ENCODE data around the gene ITGB1BP1. TPM values are rescaled to one million over a fixed set of nuclear protein-coding genes. Genes with fewer than 3 reads are reported as not detected.

The ITGB1BP1 gene
- total and polyA plus RNA-seq, 2 of the 13 experiments (the other 11 are each of a cell fraction or from before 2014, with no cell fraction given) = 106 to 108 TPM

DNA sequence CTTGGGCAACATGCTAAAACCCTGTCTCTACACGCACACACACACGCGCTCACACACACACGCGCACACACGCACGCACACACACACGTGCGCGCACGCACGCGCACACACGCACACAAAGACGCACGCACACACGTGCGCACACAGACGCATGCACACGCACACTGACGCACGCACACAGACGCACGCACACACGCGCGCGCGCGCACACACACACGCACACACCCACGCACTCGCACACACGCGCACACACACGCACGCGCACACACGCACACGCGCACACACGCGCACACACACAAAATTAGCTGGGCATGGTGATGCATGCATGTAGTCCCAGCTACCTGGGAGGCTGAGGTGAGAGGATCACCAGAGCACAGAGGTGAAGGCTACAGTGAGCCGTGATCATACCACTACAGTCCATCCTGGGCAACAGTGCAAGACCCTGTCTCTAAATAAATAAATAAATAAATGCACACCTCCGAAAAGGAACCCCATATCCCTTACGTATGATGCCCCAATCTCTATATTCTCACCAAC, 42.9 kb upstream of the ITGB1BP1 start:
- no TSS peak for BruUV-seq (replicated peaks)
- TF ChIP-seq NPAS2 (CRISPR knock-in tag; IDR thresholded peaks at IDR 0.05; ENCODE audit: borderline replicate concordance) = no peak
- TF ChIP-seq, protein P1, sequence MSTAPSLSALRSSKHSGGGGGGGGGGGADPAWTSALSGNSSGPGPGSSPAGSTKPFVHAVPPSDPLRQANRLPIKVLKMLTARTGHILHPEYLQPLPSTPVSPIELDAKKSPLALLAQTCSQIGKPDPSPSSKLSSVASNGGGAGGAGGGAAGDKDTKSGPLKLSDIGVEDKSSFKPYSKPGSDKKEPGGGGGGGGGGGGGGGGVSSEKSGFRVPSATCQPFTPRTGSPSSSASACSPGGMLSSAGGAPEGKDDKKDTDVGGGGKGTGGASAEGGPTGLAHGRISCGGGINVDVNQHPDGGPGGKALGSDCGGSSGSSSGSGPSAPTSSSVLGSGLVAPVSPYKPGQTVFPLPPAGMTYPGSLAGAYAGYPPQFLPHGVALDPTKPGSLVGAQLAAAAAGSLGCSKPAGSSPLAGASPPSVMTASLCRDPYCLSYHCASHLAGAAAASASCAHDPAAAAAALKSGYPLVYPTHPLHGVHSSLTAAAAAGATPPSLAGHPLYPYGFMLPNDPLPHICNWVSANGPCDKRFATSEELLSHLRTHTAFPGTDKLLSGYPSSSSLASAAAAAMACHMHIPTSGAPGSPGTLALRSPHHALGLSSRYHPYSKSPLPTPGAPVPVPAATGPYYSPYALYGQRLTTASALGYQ (CRISPR knock-in tag; IDR thresholded peaks at IDR 0.05) = no peak
- TF ChIP-seq BRCA1 (CRISPR knock-in tag; IDR thresholded peaks at IDR 0.05) = no peak
- TF ChIP-seq MTA1 (CRISPR knock-in tag; IDR thresholded peaks at IDR 0.05; ENCODE audit: borderline replicate concordance) = peak; percentile 72; the same call in 1 of the 2 replicates
- 0 out of 2 replicates have a peak, but pooled peaks have one; percentile 23 for TF ChIP-seq HOXA3 (CRISPR knock-in tag; IDR thresholded peaks at IDR 0.05)
- TF ChIP-seq ZNF253 (CRISPR knock-in tag; IDR thresholded peaks at IDR 0.05; ENCODE audit: borderline replicate concordance) = no peak
- peak; percentile 64 for TF ChIP-seq AGO2 (optimal IDR thresholded peaks at IDR 0.05; ENCODE audit: low read depth, low read length)
- no peak for TF ChIP-seq MATR3 (CRISPR knock-in tag; IDR thresholded peaks at IDR 0.05)
- TF ChIP-seq DNMT1 (CRISPR knock-in tag; IDR thresholded peaks at IDR 0.05) = peak; percentile 87
- TF ChIP-seq HNRNPLL (IDR thresholded peaks at IDR 0.05; ENCODE audit: low read depth, low read length, poor library complexity, severe bottlenecking) = peak; percentile 36
- TF ChIP-seq RFX1 (IDR thresholded peaks at IDR 0.05) = no peak
- TF ChIP-seq, protein P2, sequence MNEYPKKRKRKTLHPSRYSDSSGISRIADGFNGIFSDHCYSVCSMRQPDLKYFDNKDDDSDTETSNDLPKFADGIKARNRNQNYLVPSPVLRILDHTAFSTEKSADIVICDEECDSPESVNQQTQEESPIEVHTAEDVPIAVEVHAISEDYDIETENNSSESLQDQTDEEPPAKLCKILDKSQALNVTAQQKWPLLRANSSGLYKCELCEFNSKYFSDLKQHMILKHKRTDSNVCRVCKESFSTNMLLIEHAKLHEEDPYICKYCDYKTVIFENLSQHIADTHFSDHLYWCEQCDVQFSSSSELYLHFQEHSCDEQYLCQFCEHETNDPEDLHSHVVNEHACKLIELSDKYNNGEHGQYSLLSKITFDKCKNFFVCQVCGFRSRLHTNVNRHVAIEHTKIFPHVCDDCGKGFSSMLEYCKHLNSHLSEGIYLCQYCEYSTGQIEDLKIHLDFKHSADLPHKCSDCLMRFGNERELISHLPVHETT (CRISPR knock-in tag; conservative IDR thresholded peaks at IDR 0.05) = no peak
- TF ChIP-seq YEATS4 (CRISPR knock-in tag; IDR thresholded peaks at IDR 0.05; ENCODE audit: borderline replicate concordance) = no peak
- TF ChIP-seq, protein P3, sequence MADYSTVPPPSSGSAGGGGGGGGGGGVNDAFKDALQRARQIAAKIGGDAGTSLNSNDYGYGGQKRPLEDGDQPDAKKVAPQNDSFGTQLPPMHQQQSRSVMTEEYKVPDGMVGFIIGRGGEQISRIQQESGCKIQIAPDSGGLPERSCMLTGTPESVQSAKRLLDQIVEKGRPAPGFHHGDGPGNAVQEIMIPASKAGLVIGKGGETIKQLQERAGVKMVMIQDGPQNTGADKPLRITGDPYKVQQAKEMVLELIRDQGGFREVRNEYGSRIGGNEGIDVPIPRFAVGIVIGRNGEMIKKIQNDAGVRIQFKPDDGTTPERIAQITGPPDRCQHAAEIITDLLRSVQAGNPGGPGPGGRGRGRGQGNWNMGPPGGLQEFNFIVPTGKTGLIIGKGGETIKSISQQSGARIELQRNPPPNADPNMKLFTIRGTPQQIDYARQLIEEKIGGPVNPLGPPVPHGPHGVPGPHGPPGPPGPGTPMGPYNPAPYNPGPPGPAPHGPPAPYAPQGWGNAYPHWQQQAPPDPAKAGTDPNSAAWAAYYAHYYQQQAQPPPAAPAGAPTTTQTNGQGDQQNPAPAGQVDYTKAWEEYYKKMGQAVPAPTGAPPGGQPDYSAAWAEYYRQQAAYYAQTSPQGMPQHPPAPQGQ (CRISPR knock-in tag; IDR thresholded peaks at IDR 0.05; ENCODE audit: borderline replicate concordance) = no peak
- TF ChIP-seq ZNF737 (CRISPR knock-in tag; IDR thresholded peaks at IDR 0.05; ENCODE audit: borderline replicate concordance) = no peak
- Histone ChIP-seq H3K4me3 (replicated peaks in 1 of 3; ENCODE audit: insufficient read depth in 1 of 3, low read depth in 2 of 3, low read length in 3 of 3) (no peak overlapping the region), H3K27ac (ENCODE audit: extremely low read length, insufficient read depth, low read length) (no peak overlapping the region), H3K4me2 (ENCODE audit: low read depth, low read length) (no peak overlapping the region), H3K36me3 (replicated peaks in 1 of 2; ENCODE audit: control insufficient read depth in 1 of 2, insufficient read depth in 2 of 2, low read length in 2 of 2) (peaks cover 14 to 57% of the 10 kb centered on the region in 2 experiments), H3K27me3 (ENCODE audit: control insufficient read depth in 1 of 2, insufficient read depth in 2 of 2, low read length in 2 of 2) (no peaks in the 10 kb centered on the region), H4K20me1 (ENCODE audit: insufficient read depth, low read length) (no peaks in the 10 kb centered on the region), H3K79me2 (ENCODE audit: insufficient read depth, low read length) (no peaks in the 10 kb centered on the region), H3K9me3 (ENCODE audit: low read length) (no peaks in the 10 kb centered on the region), H3K9ac (ENCODE audit: insufficient read depth, low read depth, low read length) (no peak overlapping the region), H2AFZ (ENCODE audit: low read length) (no peak overlapping the region), H3K4me1 (ENCODE audit: insufficient read depth, low read length) (peaks cover 8% of the 10 kb centered on the region; the same call in 1 of the 2 replicates)
- FAIRE-seq (no peak), ATAC-seq (no peak), DNase-seq (ENCODE audit: low spot score) (no peak)
- in situ Hi-C loops (cut with HindIII; ENCODE audit: extremely low pct_ligation_motif_present, low pct_unique_long_range_greater_than_20kb) (no loop called here), intact Hi-C loops (cut with micrococcal nuclease; ENCODE audit: unreplicated experiment) (no loop called here)
- 92% methylated on average over 46 of the region's 46 CpGs for WGBS (ENCODE audit: low lambda C conversion rate)
- POLR2A ChIA-PET = no interaction called here
- CTCF ChIA-PET (ENCODE audit: low intra/inter-chr PET ratio, low total read pairs) = no interaction called here

All from HepG2 (cell line).